T-cell (primary cell): ENCODE measurements around the gene DCTN2. TPM values are rescaled to one million over a fixed set of nuclear protein-coding genes. Genes with fewer than 3 reads are reported as not detected.

ENCODE experiments used
- ATAC-seq, 4 experiments: fragments of 200-7000 bp in 3 of 4; fragments of 150-1000 bp in 1 of 4; cut with Tn5 transposase; replicated peaks in 1 of 4; 1 replicate in 3 of 4; 2 replicates in 1 of 4; pipeline ENCODE4 v1.10.0; 2021; ENCODE audit warnings: moderate library complexity in 3 of 4, mild to moderate bottlenecking in 2 of 4, moderate number of reproducible peaks in 1 of 4
- CTCF ChIA-PET, 2 donors: fragments of 300-600 bp; sonication (Branson Sonifier 250); formaldehyde crosslinking; loops; one replicate each; lab custom pipeline; 2022; ENCODE audit warnings: antibody characterized with exemption in 2 of 2; lab: Charles Lee
- POLR2A ChIA-PET, 2 donors: fragments of 300-600 bp; sonication (Branson Sonifier 250); formaldehyde crosslinking; loops; one replicate each; lab custom pipeline; 2022; ENCODE audit warnings: antibody characterized with exemption in 2 of 2; lab: Charles Lee
- DNase-seq, 35 experiments: peaks; one replicate each; pipeline versions ENCODE4 v3.0.0 to v3.0.0-alpha.2; 2013 to 2023
- H3K27ac ChIP-seq: one replicate; pipeline ENCODE4 v1.5.1; 2013; ENCODE audit warnings: low read length
- H3K27me3 ChIP-seq, 2 experiments: replicated peaks in 1 of 2; 1 replicate in 1 of 2; 2 replicates in 1 of 2; pipeline versions ENCODE4 v1.6.1 to v1.7.0; 2013; ENCODE audit warnings: low read length in 1 of 2, mixed read lengths in 1 of 2; ENCODE audit not compliant: control insufficient read depth in 2 of 2, insufficient read depth in 2 of 2; ENCODE audit errors: extremely low read depth in 1 of 2
- H3K36me3 ChIP-seq, 2 donors: 1 replicate in 1 of 2; 2 replicates in 1 of 2; pipeline versions ENCODE4 v1.6.1 to v1.7.0; 2013; ENCODE audit warnings: low read length in 1 of 2; ENCODE audit not compliant: control insufficient read depth in 2 of 2, insufficient read depth in 1 of 2; ENCODE audit errors: extremely low read depth in 1 of 2
- H3K4me1 ChIP-seq, 2 experiments: 1 replicate in 1 of 2; 2 replicates in 1 of 2; pipeline versions ENCODE4 v1.6.1 to v1.7.0; 2013; ENCODE audit warnings: low read length in 2 of 2, mixed read lengths in 1 of 2; ENCODE audit not compliant: insufficient read depth in 2 of 2, control insufficient read depth in 1 of 2; ENCODE audit errors: extremely low read depth in 1 of 2
- H3K4me3 ChIP-seq, 2 donors: 1 replicate in 1 of 2; 2 replicates in 1 of 2; pipeline versions ENCODE4 v1.5.1 to v1.7.0; 2013; ENCODE audit warnings: mild to moderate bottlenecking in 2 of 2, low read length in 1 of 2, moderate library complexity in 1 of 2; ENCODE audit not compliant: control insufficient read depth in 1 of 2; ENCODE audit errors: extremely low read depth in 1 of 2
- H3K9me3 ChIP-seq: 2 replicates; pipeline ENCODE4 v1.7.0; 2013
- H3K27ac Mint-ChIP-seq, 2 donors: one replicate each; pipeline ENCODE4 v1.8.0; 2020 to 2021; ENCODE audit warnings: mild to moderate bottlenecking in 2 of 2, mixed read lengths in 2 of 2
- H3K27me3 Mint-ChIP-seq, 2 donors: one replicate each; pipeline ENCODE4 v1.8.0; 2021 to 2022; ENCODE audit warnings: mixed read lengths in 2 of 2
- H3K36me3 Mint-ChIP-seq: one replicate; pipeline ENCODE4 v1.8.0; 2021; ENCODE audit warnings: mixed read lengths
- H3K4me1 Mint-ChIP-seq, 3 donors: one replicate each; pipeline ENCODE4 v1.8.0; 2020 to 2022; ENCODE audit warnings: mixed read lengths in 3 of 3, mild to moderate bottlenecking in 1 of 3
- H3K4me3 Mint-ChIP-seq, 3 donors: one replicate each; pipeline ENCODE4 v1.8.0; 2020 to 2022; ENCODE audit warnings: mild to moderate bottlenecking in 3 of 3, mixed read lengths in 3 of 3, moderate library complexity in 3 of 3
- H3K9me3 Mint-ChIP-seq, 3 donors: one replicate each; pipeline ENCODE4 v1.8.0; 2020 to 2022; ENCODE audit warnings: mixed read lengths in 3 of 3
- WGBS: methylation state at CpG from one replicate; pipeline ENCODE4 v1.1.5; 2013; ENCODE audit warnings: missing lambda C conversion rate; ENCODE audit not compliant: insufficient coverage; 5-methylcytosine and 5-hydroxymethylcytosine counted together
- total RNA-seq, 35 experiments: library from RNA in 6 of 35; stranded (reverse) in 6 of 35; fragments of 120-200 nt in 1 of 35; gene quantifications; one replicate each; pipeline versions ENCODE4 v1.2.1 to v1.2.4 and lab custom pipeline; 2013 to 2026

The DCTN2 gene
- total RNA-seq, 5 donors from 2014 or later (not counting 1 experiment from before 2014, with no cell fraction given) = 60.1 to 81.9 (median 71.5) TPM

DNA sequence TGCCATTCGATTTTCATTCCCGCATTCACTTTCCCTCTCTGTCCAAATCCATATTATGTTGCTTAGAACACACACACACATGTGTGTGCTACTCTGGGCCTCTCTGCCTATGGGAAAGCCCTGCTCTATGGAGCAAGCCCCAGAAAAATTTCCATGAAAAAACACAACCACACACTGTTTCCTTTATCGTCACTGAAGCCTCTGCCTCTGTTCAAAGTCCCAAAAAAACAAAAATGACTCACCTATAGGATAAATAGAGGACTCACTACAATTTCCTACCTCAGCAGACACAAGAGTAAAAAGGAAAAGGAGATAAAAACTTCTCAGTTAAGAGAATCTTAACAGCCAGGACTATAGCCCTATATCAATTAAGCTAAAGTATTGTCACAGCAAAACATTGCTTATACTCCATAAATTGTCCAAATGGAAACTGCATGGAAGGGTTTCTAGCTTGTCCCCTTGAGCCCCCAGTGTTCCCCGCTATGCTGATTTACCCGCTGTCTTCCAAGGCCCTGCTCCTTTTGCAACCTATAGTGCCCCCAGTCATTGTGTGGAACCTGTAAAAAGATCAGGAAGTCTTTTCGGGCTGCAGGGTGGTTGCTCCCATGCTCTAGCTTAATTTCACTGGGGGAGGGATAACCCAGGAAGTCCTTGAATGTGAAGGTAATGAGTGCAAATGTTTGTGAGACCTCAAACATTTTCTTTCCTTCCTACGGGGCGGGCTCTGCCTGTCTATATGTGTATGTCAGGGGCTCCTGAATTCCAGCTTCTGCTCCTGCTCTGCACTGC is 32.9 kb upstream of the DCTN2 start:
- POLR2A ChIA-PET = interaction anchor here (0.6 kb wide), 3 partner anchors 77 to 123 kb away, joined by 3 to 4 read pairs (median 3); no protein-coding TSS in a partner anchor
- Mint-ChIP-seq H3K27ac (no peak overlapping the region), H3K4me1 (peaks cover 0 to 6% (median 6%) of the 10 kb centered on the region in 3 donors)

DNA sequence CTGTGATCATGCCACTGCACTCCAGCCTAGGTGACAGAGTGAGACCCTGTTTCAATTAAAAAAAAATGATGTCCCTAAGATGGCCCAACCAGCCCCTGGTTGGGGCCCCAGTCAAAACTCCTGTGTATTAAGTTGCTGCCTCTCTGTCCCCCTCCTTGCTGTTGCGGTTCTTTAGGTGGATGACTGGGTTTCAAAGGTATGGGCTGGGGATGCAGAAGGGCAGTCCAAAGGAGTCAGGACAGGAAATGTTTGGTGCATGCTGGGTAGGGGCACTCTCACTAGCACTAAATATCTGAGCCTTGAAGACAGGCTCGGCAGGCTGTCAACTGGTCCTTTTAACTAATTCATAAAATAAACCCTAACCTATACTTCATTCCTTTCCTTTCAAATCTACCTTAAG is 32.0 kb upstream of the DCTN2 start:
- peaks cover 0 to 23% of the 10 kb centered on the region in 2 experiments for H3K27me3 ChIP-seq
- Mint-ChIP-seq H3K9me3 (no peaks in the 10 kb centered on the region), H3K27ac (no peak overlapping the region), H3K4me1 (peaks cover 0 to 6% (median 6%) of the 10 kb centered on the region in 3 donors), H3K4me3 (no peak overlapping the region), H3K27me3 (peaks cover 0 to 7% of the 10 kb centered on the region in 2 donors), H3K36me3 (no peaks in the 10 kb centered on the region)
- H3K4me3 ChIP-seq = no peak overlapping the region
- no peak for DNase-seq
- no peaks in the 10 kb centered on the region for H3K36me3 ChIP-seq
- no CpG with 5 or more reads among the region's 2 CpGs for WGBS
- H3K4me1 ChIP-seq = peaks cover 0 to 8% of the 10 kb centered on the region in 2 experiments
- no peak overlapping the region for H3K27ac ChIP-seq
- ChIA-PET CTCF (interaction anchor here in 1 of 2 donors (0.6 kb wide), 1 partner anchor 75 kb away, joined by 4 read pairs; no protein-coding TSS in a partner anchor), POLR2A (no interaction called here)
- no peak for ATAC-seq
- no peaks in the 10 kb centered on the region for H3K9me3 ChIP-seq

More for the DNA sequence above, 32.9 kb upstream of the DCTN2 start:
- Histone ChIP-seq H3K36me3 (no peaks in the 10 kb centered on the region), H3K27ac (no peak overlapping the region), H3K4me3 (no peak overlapping the region), H3K27me3 (peaks cover 0 to 23% of the 10 kb centered on the region in 2 experiments), H3K4me1 (peaks cover 0 to 8% of the 10 kb centered on the region in 2 experiments), H3K9me3 (no peaks in the 10 kb centered on the region)
- 89% methylated on average over 3 of the region's 8 CpGs for WGBS
- no peak for ATAC-seq
- H3K4me3 Mint-ChIP-seq = no peak overlapping the region
- H3K27me3 Mint-ChIP-seq = peaks cover 0 to 7% of the 10 kb centered on the region in 2 donors
- no peaks in the 10 kb centered on the region for H3K36me3 Mint-ChIP-seq
- H3K9me3 Mint-ChIP-seq = no peaks in the 10 kb centered on the region
- CTCF ChIA-PET = interaction anchor here in 1 of 2 donors (0.6 kb wide), 1 partner anchor 205 kb away, joined by 3 read pairs; no protein-coding TSS in a partner anchor
- no peak for DNase-seq

DNA sequence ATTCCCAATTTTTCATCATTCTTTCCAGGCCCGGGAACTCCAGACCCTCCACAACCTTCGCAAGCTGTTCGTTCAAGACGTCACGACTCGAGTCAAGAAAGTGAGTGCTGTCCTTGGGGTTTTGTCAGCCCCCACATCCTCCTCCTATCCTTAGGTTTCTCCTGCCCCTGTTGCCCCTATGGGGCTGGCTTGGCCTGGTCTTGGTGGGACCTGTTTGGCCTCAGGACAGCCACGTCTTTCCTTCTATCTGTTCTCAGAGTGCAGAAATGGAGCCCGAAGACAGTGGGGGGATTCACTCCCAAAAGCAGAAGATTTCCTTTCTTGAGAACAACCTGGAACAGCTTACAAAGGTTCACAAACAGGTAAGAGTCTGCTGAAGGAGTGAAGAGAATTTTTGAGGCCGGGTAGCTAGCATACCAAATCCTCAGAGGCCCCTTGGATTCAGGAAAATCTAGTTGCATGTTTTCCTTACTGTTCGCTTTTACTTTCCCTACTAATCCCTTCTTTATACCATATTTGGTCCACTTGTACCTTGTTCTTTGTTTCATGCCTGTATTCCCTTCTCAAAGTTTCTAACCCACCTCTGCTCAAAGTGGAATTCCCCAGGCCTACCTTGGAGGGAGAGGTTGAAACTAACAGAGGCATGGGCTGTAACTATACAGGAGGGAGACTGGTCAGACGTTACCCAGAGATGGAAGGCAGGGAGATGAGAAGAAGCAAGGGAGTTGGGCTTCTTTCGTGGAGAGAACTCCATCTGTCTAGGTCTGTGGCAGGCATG is 31.2 kb upstream of the DCTN2 start:
- peaks cover 0 to 2% (median 1%) of the 10 kb centered on the region in 3 donors for H3K4me1 Mint-ChIP-seq
- ChIA-PET CTCF (interaction anchor here in 1 of 2 donors (0.6 kb wide), 1 partner anchor 74 kb away, joined by 4 read pairs; no protein-coding TSS in a partner anchor), POLR2A (interaction anchor here in 1 of 2 donors (0.6 kb wide), 1 partner anchor 364 kb away, joined by 4 read pairs; no protein-coding TSS in a partner anchor)
- no peaks in the 10 kb centered on the region for H3K36me3 Mint-ChIP-seq
- no peak overlapping the region for H3K4me3 Mint-ChIP-seq
- H3K4me1 ChIP-seq = peaks cover 0 to 2% of the 10 kb centered on the region in 2 experiments
- H3K4me3 ChIP-seq = no peak overlapping the region
- H3K27ac ChIP-seq = no peak overlapping the region
- H3K9me3 Mint-ChIP-seq = no peaks in the 10 kb centered on the region
- peaks cover 0 to 16% of the 10 kb centered on the region in 2 experiments for H3K27me3 ChIP-seq
- ATAC-seq (no peak), DNase-seq (no peak)
- no peak overlapping the region for H3K27ac Mint-ChIP-seq
- 91% methylated on average over 7 of the region's 12 CpGs for WGBS
- no peaks in the 10 kb centered on the region for H3K36me3 ChIP-seq
- H3K9me3 ChIP-seq = no peaks in the 10 kb centered on the region
- peaks cover 0 to 3% of the 10 kb centered on the region in 2 donors for H3K27me3 Mint-ChIP-seq

DNA sequence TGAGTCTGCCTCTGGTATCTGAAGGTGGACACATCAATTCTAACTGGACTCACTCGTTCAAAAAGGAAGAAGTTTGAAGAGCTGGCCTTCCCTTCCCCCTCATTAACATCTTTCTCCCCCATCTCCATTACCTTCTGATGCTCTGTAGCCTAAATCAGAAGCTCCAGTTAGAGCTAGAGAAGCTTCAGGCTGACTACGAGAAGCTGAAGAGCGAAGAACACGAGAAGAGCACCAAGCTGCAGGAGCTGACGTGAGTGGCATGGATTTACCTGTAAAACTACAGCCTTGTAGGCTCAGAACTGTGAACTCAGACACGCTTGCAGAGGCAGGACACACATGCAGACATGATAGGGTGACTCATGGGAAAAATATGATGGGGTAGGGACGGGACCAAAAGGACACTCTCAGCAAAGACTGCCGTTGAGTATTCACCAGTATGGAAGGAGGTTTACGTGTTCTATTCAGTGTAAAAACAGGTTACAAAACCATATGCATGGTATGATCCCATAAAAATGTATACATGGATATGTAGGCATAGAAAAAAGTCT is 29.7 kb upstream of the DCTN2 start:
- Histone ChIP-seq H3K4me1 (no peaks in the 10 kb centered on the region), H3K4me3 (no peak overlapping the region), H3K27ac (no peak overlapping the region), H3K27me3 (peaks cover 0 to 12% of the 10 kb centered on the region in 2 experiments), H3K36me3 (no peaks in the 10 kb centered on the region), H3K9me3 (no peaks in the 10 kb centered on the region)
- POLR2A ChIA-PET = interaction anchor here in 1 of 2 donors (0.5 to 0.7 kb wide), 2 partner anchors 86 to 114 kb away, joined by 5 to 10 read pairs; no protein-coding TSS in a partner anchor
- no peak for ATAC-seq
- Mint-ChIP-seq H3K27ac (no peak overlapping the region), H3K4me3 (no peak overlapping the region), H3K27me3 (peaks cover 0 to 3% of the 10 kb centered on the region in 2 donors), H3K9me3 (no peaks in the 10 kb centered on the region), H3K36me3 (no peaks in the 10 kb centered on the region), H3K4me1 (no peaks in the 10 kb centered on the region)
- no peak for DNase-seq
- CTCF ChIA-PET = interaction anchor here in 1 of 2 donors (0.6 kb wide), 1 partner anchor 551 kb away, joined by 3 read pairs; no protein-coding TSS in a partner anchor
- WGBS = 81% methylated on average over 8 of the region's 9 CpGs

DNA sequence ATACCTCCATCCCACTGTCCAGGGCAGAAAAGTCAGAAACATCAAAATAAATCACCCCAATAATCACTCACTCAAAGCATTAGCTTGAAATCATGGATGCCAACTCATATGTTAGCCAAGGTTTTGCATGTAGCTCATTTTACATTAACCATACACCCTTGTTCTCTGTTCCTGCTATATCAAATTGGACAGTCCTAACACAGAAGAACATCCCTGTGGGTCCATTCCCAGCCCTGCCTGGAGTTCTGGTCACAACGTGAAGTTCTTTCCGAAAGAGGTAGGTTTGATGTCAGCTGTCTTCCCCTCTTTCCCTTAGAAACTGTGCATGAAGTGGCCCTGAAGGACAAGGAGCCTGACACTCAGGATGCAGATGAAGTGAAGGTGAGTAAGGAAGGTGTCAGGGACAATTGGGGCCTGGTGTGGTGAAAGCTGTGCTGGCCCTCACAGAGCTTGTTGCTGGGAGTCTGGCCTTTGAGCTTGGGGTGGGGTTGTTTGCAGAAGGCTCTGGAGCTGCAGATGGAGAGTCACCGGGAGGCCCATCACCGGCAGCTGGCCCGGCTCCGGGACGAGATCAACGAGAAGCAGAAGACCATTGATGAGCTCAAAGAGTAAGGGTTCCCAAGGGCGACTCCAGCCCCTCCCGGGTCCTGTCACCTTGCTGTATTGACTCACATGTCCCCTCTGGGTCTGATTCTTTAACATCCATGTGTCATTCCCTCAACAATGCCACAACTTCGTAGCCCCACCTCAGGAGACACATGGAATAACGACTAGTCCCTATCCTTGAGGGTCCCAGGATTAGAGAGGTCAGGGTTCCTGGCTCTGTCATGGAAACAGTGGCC is 29.0 kb upstream of the DCTN2 start:
- Histone ChIP-seq H3K4me1 (no peaks in the 10 kb centered on the region), H3K4me3 (no peak overlapping the region), H3K36me3 (no peaks in the 10 kb centered on the region), H3K9me3 (no peaks in the 10 kb centered on the region), H3K27ac (no peak overlapping the region), H3K27me3 (peaks cover 0 to 10% of the 10 kb centered on the region in 2 experiments)
- no peaks in the 10 kb centered on the region for H3K9me3 Mint-ChIP-seq
- H3K27ac Mint-ChIP-seq = no peak overlapping the region
- ATAC-seq = no peak
- DNase-seq = no peak
- POLR2A ChIA-PET = interaction anchor here in 1 of 2 donors (0.5 to 0.7 kb wide), 2 partner anchors 85 to 115 kb away, joined by 5 to 10 read pairs; no protein-coding TSS in a partner anchor
- H3K27me3 Mint-ChIP-seq = peaks cover 0 to 3% of the 10 kb centered on the region in 2 donors
- H3K4me3 Mint-ChIP-seq = no peak overlapping the region
- H3K36me3 Mint-ChIP-seq = no peaks in the 10 kb centered on the region
- 97% methylated on average over 10 of the region's 12 CpGs for WGBS
- H3K4me1 Mint-ChIP-seq = no peaks in the 10 kb centered on the region
- CTCF ChIA-PET = interaction anchor here (1.0 to 1.5 kb wide), 4 partner anchors 7 to 117 kb away, joined by 3 to 10 read pairs (median 3); partner anchors contain the start of gene B4GALNT1 (in 1 of the 2)
